ENCODE data around the gene LRIG1. TPM values are rescaled to one million over a fixed set of nuclear protein-coding genes. Genes with fewer than 3 reads are reported as not detected.

The LRIG1 gene
- total and polyA plus RNA-seq, 2 of the 8 experiments (the other 6 are each of a cell fraction or from before 2014, with no cell fraction given) = 78.1 to 88.7 TPM

- no peak for TF ChIP-seq CHD7 (IDR thresholded peaks at IDR 0.05; ENCODE audit: insufficient replicate concordance, low read length)
- TF ChIP-seq POU5F1 (IDR thresholded peaks at IDR 0.05; ENCODE audit: low read depth, low read length) = no peak
- no peak for TF ChIP-seq YY1 (IDR thresholded peaks at IDR 0.05; ENCODE audit: low read depth, low read length)
- no peak for TF ChIP-seq SRF (IDR thresholded peaks at IDR 0.05; ENCODE audit: low read depth, low read length)
Measured at GRCh38 chr3:66426135-66426534, 74.7 kb downstream of the LRIG1 start (continued).
